ENCODE data around the gene GSC.
"Not testable (repeated sequence)": the region's sequence is repeated elsewhere in the genome, so short reads cannot be mapped to it uniquely, and the experiment has no call there.

Gene GSC

DNA sequence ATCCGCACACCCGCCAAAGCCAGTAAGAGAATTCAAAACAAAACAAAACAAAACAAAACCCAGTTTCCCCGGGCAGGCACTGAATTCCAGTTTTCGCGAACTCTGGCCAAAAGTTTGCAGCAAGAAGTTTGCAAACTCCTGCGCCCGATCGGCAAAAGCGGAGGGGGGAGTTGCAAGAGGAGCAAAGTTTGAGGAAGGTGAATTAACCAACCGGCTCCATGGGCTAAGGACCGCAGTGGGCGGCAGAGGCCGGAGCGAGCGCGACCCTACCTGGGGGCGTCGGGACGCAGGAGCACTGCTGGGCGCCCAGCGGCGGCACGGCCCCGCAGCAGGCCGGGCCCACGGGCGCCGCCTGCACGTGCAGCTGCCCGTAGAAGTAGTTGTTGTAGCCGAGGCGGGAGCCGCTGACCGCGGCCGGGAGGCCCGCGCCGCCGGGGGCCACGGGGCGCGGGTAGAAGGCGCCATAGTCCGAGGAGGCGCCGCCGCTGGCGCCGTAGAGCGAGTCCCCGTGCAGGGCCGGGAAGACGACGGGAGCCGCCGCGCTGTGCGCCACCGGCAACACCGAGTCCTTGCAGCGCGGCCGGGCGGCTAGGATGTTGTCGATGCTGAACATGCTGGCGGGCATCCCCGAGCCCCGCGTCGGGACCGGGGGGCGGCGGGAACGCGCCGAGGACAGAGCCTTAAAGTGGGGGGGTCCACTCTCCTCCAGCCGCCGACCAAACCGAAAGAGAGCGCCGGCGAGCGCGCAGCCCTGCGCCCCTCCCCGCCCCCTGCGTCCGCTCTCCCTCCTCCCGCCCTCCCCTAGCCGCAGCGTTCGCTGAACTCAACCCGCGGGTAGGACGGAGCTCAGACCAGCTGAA is at the start of gene GSC:
TSS of gene GSC (minus strand) at position 723 of the 860 bp plus-strand sequence. CDS start at position 625, 98 bp downstream.
- no peak for DNase-seq (ENCODE audit: low read depth in 3 of 3)

DNA sequence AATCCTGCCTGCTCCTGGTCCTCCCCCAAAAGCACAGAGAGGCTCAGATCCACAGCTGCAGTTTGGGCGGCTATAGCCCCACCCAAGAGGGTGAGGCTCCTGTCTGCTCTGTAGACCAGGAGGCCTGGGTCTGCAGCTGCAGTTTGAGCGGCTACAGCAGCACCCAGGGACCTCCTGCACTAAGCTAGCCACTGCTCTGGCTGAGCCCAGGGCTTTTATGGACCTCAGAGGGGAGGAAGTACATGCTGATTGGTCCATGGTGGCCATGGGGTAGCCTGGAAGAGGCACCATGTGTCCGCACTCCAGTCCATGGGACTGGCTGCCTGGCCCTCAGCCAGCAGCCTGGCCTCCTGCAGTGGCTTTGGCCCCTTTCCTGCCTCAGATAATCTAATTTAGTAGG is 49.6 kb upstream of the GSC start:
- DNase-seq (ENCODE audit: low read depth in 3 of 3) = no peak

DNA sequence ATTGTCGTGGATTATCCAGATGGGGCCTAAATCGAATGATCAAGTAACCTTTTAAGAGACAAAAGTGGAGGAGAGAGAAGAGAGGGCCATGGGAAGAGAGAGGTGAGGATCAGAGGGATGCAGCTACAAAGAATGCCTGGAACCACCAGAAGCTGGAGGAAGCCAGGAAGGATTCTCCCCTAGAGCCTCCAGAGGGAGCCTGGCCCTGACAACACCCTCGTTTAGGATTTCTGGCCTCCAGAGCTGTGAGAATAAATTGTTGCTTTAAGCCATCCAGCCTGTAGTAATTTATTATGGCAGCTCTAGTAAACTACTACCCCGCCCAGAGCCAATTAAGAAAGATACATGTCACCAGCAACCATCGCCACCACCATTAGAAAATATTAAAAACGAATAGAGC is 46.2 kb upstream of the GSC start:
- no peak for DNase-seq (ENCODE audit: low read depth in 3 of 3)

DNA sequence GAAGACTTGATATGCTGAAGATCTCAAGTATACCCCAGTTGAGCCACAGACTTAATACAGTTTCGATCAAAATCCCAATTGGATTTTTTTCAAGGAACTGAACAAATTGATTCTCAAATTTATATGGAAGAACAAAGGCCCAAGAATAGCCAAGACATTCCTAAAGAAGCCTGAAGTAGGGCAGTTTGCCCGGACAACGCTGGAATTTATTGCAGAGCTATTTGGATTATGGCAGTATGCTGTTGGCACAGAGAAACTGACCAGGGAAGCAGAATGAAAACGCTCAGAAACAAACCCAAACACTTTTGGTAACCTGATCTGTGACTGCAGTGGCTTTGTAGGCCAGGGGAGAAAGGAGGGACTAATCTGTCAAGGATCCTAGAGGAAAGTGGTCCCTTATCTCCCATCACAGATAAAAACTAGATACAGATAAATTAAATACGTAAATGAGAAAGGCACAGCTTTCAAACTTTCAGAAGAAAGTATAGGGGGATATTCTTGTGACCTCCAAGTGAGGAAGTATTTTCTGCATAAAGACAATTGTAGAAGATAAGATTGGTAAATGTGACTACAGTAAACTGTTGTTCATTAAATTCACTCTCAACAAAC is 35.9 kb upstream of the GSC start:
- no peak for DNase-seq (ENCODE audit: low read depth in 3 of 3)

DNA sequence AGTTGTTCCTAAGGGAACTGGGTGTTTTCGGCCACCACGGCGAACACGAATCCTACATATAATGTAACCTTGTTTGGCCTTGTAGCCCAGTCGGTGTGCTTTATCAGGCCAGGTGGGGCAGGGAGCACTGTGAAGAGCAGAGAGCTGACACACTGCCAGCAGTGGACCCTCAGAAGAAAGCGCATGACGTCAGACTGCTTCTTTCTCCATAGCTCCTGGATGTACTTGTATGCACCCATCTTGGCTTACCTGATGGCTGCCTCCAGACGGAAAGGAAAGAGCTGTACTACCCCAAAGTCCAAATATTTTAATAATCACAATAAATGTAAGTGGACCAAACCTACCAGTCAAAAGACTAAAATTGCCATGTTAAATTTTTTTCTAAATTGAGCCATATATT is 31.3 kb upstream of the GSC start:
- no peak for DNase-seq (ENCODE audit: low read depth in 3 of 3)

DNA sequence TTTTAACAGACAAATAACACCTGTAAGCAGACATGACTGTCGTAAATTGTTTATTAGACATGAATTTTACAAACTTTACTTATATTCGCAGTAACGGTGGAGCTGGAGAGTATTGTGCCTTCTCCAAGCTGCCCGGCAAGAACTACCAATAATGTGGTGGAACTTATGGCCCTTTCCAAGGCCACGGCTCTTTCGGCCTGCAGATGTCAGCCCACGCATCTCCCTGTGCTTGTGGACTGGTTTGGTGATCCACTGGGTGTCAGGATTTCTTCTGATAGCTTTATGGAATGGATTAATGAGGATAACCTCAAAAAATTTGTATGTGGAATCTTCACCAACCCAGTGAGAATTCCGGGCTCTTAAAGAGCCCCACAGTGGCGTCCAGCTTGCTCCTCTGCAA is 30.9 kb upstream of the GSC start:
- not testable (repeated sequence) for DNase-seq (ENCODE audit: low read depth in 3 of 3)

DNA sequence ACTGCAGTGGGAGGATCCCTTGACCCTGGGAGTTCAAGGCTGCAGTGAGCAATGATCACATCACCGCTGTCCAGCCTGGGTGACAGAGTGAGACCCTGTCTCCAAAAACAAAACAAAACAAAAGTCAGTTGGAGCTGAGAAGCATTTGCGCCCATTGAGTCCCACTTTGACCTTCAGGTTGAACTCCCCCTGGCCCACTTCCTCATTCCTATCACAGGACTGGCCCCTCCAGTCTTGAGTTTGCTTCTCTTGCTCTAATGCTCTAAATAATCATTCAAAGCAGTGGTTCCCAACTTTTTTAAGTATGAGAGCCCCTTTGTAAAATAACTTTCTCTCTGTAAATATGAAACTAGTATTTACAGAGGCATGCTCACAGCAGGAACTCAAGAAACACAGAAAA is 28.0 kb upstream of the GSC start:
- no peak for DNase-seq (ENCODE audit: low read depth in 3 of 3)

DNA sequence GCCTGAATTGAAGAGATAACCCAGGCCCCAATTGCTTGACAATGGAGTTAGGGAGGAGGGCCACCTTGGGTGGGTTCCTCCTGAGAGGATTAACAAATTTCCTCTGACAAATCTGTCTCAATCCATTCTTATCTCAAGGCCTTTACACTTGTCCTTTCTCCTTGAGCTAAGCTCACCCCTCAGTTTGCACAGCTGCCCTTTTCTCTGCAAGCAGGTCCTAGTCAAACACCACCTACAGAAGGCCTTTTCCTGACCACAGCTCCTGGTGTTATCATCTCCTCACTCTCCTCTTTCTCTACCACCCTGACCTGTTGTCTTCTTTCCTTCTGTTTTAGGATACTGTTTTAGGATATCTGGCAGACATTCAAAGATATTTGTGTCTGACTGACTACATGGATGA is 26.4 kb upstream of the GSC start:
- DNase-seq (ENCODE audit: low read depth in 3 of 3) = no peak

DNA sequence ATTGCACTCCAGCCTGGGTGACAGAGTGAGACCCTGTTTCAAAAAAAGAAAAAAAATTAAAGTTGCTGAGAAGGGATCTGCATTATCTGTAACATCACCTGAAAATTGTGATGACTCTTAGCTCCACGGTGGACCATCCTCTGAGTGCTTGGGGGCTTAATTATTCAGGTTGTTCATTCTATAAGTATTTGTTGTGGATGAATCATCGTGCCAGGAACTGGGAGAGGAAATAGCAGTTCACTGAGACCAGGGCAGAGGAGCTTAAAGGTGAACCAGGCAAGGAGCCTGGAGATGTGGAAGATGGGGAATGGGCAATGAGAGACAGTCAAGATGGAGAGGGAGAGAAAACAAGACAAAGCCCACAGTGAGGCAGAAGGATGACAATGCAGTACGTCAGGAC is 25.5 kb upstream of the GSC start:
- DNase-seq (ENCODE audit: low read depth in 3 of 3) = no peak

DNA sequence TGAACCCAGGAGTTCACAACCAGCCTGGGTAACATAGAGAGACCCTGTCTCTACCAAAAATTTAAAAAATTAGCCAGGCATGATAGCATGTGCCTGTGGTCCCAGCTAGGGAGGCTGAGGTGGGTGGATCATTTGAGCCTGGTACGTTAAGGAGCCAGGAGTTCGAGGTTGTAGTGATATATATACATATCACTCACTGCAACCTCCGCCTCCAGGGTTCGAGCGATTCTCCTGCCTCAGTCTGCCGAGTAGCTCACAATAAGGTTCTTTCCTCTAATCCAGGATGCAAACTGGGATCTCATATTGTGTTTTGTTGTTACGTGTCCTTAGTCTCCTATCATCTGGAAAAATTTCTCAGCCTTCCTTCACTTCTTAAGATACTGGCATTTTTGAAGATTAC is 24.0 kb upstream of the GSC start:
- DNase-seq (ENCODE audit: low read depth in 3 of 3) = no peak

DNA sequence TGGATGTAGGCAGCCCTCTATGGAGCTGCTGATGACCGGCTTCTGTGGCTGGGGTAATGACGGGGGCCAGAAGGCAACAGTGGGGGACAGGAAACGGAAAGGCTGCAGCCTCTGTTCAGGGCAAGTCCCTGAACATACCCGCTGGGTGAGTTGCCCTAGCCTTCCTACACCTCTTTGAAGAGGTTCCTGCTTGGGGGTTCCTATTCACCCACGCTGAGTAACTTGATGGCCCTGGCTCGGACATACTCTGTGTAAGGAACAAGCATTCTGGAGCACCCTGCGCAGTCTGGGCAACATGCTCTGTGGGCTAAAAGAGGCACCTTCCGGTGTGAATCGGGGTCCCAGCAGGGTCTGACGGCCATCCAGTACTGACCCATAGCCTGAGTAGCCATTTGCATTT is 17.7 kb upstream of the GSC start:
- no peak for DNase-seq (ENCODE audit: low read depth in 3 of 3)

DNA sequence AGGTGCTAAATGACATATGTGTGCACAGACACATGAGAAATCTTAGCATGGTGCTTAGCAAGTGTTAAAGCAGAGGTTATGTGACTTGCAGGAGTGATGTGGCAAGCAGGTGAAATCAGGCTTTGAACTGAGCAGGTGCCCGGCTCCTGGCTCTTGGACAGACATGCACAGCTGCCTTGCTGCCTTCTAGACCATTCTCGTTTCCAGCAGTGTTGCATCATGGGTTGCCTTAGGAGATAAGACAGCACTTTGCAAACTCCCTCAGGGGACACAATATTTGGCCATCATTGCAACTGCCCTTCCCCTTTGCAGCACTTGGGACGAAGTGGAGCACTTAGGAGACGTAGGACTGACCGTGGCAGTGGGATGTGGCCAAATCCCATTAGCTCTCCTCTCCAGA is 17.2 kb upstream of the GSC start:
- no peak for DNase-seq (ENCODE audit: low read depth in 3 of 3)

DNA sequence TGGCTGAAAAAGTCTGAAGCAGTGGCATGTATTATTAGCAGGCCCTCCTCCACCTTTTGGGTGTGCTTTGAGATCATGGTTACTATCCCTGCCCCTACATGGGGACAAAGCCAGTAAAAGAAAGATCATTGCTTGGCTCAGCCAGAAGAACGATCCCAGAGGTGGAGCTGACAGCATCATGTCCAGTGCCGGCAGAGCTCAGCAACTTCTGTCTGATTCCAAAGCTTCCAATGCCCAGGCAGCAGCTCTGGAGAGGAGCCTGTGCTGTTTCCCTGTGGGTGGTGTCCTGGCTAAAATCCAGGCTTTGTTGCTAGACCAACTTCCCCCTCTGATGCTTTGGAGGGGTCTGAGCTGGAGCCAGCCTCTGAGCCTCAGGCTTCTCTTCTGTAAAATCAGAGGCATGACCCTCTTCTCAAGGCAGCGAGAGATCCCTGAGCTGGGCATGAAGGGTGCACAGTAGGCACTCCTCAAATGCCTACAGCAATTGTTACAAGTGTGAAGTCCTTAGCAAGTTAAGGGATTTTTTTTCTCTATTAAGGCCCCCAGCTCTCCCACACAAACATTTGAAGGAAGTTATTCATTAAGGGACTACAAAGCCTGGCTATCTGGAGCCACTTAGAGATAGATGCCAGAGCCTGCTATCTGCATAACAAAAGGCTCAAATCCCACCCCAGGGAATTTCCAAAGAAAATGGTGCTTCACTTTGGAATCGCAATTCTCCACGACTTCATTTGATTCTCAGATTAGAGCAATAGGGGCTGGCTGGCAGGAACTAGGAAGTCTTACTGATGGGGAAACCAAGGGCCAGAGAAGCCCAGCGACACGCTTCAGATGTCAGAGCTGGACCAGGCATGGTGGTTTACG is 10.9 kb upstream of the GSC start:
- no peak for DNase-seq (ENCODE audit: low read depth in 3 of 3)

DNA sequence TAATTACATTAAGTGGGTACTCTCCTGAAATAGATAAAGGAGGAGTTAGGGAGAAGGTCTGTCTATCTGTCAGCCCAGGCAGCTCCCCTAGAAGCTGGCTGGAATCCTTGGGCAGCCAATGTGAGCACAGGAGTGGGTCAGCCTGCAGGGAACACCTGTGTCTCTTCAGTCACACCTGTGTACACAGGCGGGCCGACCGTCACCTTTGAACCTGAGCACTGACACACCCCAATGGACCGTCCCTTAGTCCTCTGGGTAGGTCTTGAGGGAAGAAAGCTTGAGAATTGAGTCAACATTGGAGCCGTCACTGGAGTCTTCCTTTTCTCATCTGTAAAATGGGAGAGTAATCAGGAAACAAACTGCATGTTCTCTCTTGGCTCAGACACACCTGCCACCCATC is 9.8 kb upstream of the GSC start:
- no peak for DNase-seq (ENCODE audit: low read depth in 3 of 3)

DNA sequence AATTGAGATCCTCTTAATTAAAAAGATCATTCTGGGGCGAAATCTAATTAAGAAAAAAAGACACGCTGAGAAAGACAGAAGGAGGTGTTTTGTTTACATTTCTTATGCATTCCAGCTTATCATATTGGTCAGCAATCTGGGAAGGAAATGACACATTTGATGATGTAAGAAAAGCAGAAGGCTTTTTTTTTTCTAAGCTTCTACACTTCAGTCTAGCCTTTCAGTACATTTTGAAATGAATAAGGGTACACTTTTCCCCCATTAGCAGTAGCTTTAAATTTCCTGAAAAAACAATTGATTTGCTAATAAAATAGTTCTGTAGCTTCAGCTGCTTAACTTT is 5.9 kb upstream of the GSC start:
- DNase-seq (ENCODE audit: low read depth in 3 of 3) = no peak

DNA sequence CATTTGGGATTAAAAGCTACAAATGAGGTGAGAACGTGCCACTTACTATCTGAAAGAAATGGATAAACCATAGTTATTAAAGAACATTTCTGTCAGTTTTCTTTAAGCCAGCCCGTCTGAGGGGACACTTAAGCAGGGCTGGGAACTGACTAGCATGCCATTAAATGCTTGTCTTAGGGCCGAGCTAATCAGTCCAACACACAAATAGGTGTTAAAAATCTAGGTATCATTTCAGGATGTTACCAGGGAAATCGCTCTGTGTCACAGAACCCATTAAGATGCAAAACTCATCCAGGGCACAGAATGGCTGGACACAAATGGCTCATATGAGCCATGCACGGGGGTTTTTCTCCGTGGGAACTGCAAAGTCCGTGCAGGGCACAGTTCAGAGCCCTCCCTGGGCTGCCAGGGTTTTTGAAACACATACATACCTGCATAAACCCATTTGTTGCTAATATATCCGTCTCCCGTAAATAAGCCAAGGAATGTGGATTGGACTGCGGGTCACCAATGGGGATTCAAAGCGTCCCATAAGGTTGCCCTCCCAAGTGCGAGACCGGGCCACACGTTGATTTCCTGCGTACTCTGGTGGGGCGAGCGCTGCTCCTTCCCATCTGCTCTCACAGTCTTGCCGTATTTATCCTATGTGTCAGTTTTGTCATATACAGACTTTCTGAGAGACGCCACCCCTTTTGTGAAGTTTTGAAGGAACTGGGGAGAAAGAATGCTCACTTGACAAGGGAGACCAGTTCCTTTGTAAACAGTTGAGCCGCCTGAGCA is 5.4 kb upstream of the GSC start:
- DNase-seq (ENCODE audit: low read depth in 3 of 3) = no peak

DNA sequence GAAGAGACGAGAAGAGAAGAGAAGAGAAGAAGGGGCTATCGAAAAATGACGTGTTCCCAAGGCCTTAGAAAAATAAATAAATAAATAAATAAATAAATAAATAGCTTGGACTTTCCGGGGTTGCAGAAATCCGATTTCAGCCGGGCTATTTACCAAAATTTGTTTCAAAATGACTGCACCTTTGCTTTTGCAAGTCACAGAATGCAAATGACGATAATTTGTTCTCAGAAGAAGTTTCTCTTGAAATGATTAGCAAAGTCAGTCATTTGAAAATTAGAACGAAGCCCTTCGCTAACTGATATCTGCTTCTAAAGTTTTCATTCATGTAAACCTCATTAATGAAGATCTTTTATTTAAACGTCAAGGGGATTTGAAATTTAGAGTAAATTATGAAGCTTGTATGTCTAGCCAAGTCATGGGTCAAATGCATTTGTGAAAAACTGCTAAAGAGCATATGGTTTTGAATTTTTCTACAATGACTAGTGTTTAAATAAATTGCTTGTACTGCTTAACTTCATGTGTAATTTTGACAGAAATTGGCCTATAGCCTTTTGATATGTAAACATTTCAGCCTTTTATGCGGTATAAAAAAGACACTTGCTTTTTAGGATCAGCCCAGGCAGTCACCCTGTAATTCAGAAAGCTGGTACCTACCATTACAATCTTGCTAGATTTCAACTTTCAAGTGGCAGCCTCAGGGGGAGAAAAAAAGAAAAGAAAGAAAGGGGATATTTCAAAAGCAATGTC is 4.6 kb upstream of the GSC start:
- no peak for DNase-seq (ENCODE audit: low read depth in 3 of 3)

DNA sequence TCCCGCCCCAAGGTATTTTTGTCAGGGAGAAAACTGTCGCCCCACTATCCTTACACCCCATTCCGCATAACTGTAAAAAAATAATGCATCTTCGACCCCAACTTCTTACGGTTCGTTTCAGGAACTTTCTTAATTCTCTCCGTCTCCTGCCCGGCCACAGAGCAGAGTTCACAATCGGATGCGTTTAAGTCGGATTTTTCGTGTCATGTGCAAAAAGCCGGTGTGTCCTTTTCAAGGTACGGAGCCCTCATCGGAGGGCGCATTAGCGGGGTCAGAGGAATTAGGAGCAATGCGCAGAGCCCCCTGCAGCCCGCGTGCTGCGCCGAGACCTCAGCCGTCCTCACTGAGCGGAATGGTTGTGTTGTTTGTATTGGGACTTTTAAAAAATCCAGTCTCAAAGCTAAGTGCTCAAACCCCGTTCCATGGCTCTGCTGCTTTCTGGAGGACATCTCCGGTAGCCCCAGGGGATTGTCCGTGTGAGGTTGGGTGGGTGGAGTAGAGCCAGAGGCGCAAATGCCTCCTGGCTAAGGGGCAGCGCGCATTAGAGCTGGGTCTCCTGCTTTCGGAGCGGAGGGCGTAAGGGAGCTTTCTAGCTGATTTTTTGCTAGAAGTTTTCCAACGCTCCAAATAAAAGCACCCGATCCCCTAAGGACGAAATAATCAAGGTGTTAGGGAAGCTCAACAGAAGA is 3.9 kb upstream of the GSC start:
- no peak for DNase-seq (ENCODE audit: low read depth in 3 of 3)

DNA sequence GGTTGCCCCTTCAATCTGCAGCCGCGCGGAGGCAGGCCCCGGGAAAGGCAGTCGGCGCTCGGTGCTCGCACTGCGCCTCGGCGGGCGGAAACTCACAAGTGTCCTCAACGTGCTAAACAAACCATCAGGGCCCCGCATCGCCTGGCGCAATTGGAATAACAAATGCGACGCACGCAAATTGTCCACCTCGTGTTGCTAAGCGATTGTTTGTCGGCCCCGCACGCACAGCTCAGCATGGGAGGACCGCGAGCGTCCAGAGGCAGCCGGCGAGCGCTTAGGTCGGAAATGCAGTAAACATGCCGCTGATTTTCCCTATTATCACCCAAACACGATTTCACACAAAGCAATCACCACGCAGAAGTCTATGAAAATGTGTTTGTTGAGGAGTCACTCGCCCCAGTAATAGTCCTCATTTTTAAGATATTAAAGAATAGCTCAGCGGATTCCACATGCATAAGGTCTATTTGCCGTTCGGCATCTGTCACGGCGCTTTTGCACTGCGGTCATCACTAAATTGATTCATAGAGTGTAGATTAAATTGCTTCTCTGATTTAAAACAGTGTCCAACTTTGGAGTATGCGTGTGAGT is 3.2 kb upstream of the GSC start:
- no peak for DNase-seq (ENCODE audit: low read depth in 3 of 3)

DNA sequence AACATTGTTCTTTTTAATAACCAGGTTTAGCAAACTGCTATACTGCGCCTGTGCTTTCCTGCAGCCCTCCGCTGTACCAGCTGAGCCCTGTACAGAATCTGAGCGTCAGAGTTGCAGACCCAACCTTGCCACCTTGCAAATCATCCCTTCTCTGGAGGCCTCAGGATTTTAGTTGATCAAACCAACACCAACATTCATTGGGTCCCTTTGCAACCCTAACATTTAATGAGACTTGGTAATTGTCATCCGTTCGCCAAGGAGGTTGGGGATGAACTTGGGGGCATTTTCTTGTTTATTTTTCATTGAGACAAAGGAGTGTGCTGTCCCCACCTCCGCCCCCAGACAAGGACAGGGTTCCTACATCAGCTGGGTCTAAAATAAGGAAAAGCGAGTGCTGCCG is 2.6 kb upstream of the GSC start:
- DNase-seq (ENCODE audit: low read depth in 3 of 3) = no peak
